ENCODE data around the gene STPG2. TPM values are rescaled to one million over a fixed set of nuclear protein-coding genes. Genes with fewer than 3 reads are reported as not detected.
A peak's percentile ranks its signal among the peaks of the same experiment; 100 is the strongest.

Gene STPG2
- total RNA-seq, 2 donors from 2014 or later, result 0.13 to 0.53 TPM

DNA sequence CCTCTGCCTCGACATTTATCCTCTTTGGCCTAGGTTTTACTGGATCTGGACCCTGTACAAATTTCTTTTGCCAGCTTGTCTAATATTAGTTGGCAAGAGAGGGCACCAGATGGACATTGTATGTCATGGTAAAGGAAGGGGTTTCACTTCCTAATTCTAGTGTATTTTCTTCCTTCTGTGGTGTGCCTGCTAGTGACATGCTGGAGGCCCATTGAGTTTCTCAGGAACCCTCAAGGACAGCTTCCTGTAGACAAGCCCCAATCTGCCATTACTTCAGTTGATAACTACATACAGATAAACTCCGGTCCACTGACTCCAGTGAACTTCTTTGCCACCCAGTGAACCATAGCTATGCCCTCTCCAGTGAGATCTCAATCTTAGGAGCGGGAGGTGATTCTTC lies 116.9 kb downstream of the STPG2 start:
- WGBS, 2 experiments (ENCODE audit: insufficient coverage in 1 of 2, insufficient read length in 1 of 2), result 90 to 100% methylated on average over 2 to 3 of the region's 3 CpGs
- DNase-seq, result no peak
- H3K4me1 ChIP-seq (ENCODE audit: control insufficient read depth, insufficient read depth, low read length), result no peaks in the 10 kb centered on the region
- Mint-ChIP-seq H3K4me3 (no peak overlapping the region), H3K36me3 (ENCODE audit: low read depth) (no peaks in the 10 kb centered on the region), H3K4me1 (no peaks in the 10 kb centered on the region), H3K27me3 (ENCODE audit: insufficient read depth) (no peaks in the 10 kb centered on the region), H3K9me3 (peaks cover 26% of the 10 kb centered on the region), H3K27ac (no peak overlapping the region)
- no peaks in the 10 kb centered on the region for H3K36me3 ChIP-seq (ENCODE audit: control insufficient read depth, insufficient read depth, low read length)
- H3K9me3 ChIP-seq (ENCODE audit: control insufficient read depth, low read length), result peaks cover 4% of the 10 kb centered on the region
- H3K9ac ChIP-seq (ENCODE audit: extremely low read depth, low read length, poor library complexity, severe bottlenecking), result no peak overlapping the region
- H3K27me3 ChIP-seq (ENCODE audit: control insufficient read depth, insufficient read depth, low read length, poor library complexity, severe bottlenecking), result no peaks in the 10 kb centered on the region
- H3K27ac ChIP-seq (ENCODE audit: low read depth, low read length), result no peak overlapping the region
- TF ChIP-seq CTCF (conservative IDR thresholded peaks at IDR 0.05), result no peak
- no peak overlapping the region for H3K4me3 ChIP-seq (ENCODE audit: low read length)

DNA sequence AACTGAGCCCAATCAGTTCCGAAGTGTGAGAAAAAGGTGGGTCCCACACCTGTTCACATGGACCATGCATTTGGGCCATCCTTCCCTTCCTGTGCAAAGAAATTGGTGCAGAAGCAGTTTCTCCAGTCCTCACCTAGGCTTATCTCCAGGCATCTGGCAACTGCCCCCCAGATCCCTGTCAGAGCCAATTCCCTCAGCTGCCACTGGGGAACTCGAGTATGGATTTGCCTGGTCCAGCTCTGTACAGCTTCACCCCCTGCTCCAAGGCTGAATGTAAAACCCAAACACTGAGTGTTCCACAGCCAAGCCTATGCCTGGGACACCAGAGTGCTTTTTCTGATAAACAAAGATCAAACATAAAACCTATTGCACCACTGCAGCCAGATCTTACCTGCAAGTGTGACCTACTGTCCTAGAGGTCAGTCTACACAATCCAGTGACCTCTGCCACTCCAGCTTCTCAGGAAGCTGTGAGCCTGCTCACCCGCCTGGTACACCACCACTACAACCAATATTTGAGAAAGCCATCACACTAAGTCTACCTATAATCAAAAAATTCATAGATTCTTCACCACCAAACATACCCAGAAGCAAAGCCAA lies 136.4 kb downstream of the STPG2 start:
- 83 to 84% methylated on average over 1 to 3 of the region's 3 CpGs for whole genome bisulfite sequencing, 2 experiments (ENCODE audit: insufficient coverage in 1 of 2, insufficient read length in 1 of 2)

DNA sequence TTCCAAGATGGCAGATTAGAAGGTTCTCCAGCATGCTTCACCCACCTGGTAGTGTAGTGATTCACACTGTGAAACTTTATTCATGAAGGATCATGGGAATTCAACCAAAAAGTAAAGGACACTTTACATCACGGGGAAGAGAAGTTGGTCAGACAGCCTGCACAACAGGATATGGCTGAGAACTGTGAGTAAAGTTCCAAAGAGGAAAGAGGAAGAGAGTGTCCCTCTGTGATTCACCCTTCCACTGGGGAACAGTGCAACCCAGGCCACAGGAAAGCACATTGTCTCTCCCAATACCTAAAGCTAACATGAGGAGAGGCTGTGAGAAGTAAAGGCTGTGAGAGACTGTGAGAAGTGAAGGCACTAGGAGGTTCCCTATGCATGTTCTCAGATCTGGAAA lies 137.2 kb downstream of the STPG2 start:
- H3K4me3 ChIP-seq (ENCODE audit: low read length), result no peak overlapping the region
- Mint-ChIP-seq H3K27me3 (ENCODE audit: insufficient read depth) (no peaks in the 10 kb centered on the region), H3K36me3 (ENCODE audit: low read depth) (no peaks in the 10 kb centered on the region), H3K4me1 (no peaks in the 10 kb centered on the region), H3K9me3 (peaks cover 2% of the 10 kb centered on the region), H3K27ac (no peak overlapping the region), H3K4me3 (no peak overlapping the region)
- 92 to 94% methylated on average over 1 of the region's 1 CpG for WGBS, 2 experiments (ENCODE audit: insufficient coverage in 1 of 2, insufficient read length in 1 of 2)
- no peaks in the 10 kb centered on the region for H3K36me3 ChIP-seq (ENCODE audit: control insufficient read depth, insufficient read depth, low read length)
- H3K27me3 ChIP-seq (ENCODE audit: control insufficient read depth, insufficient read depth, low read length, poor library complexity, severe bottlenecking), result no peaks in the 10 kb centered on the region
- no peaks in the 10 kb centered on the region for H3K9me3 ChIP-seq (ENCODE audit: control insufficient read depth, low read length)
- no peak for DNase-seq
- H3K27ac ChIP-seq (ENCODE audit: low read depth, low read length), result no peak overlapping the region
- TF ChIP-seq CTCF (conservative IDR thresholded peaks at IDR 0.05), result no peak
- H3K4me1 ChIP-seq (ENCODE audit: control insufficient read depth, insufficient read depth, low read length), result no peaks in the 10 kb centered on the region
- H3K9ac ChIP-seq (ENCODE audit: extremely low read depth, low read length, poor library complexity, severe bottlenecking), result no peak overlapping the region

More for the DNA sequence above, 136.4 kb downstream of the STPG2 start:
- H3K36me3 Mint-ChIP-seq (ENCODE audit: low read depth), result no peaks in the 10 kb centered on the region
- no peak overlapping the region for H3K27ac Mint-ChIP-seq
- Histone ChIP-seq H3K27ac (ENCODE audit: low read depth, low read length) (no peak overlapping the region), H3K9me3 (ENCODE audit: control insufficient read depth, low read length) (no peaks in the 10 kb centered on the region), H3K27me3 (ENCODE audit: control insufficient read depth, insufficient read depth, low read length, poor library complexity, severe bottlenecking) (no peaks in the 10 kb centered on the region), H3K4me1 (ENCODE audit: control insufficient read depth, insufficient read depth, low read length) (no peaks in the 10 kb centered on the region), H3K9ac (ENCODE audit: extremely low read depth, low read length, poor library complexity, severe bottlenecking) (no peak overlapping the region), H3K36me3 (ENCODE audit: control insufficient read depth, insufficient read depth, low read length) (no peaks in the 10 kb centered on the region), H3K4me3 (ENCODE audit: low read length) (no peak overlapping the region)
- DNase-seq, result no peak
- peaks cover 10% of the 10 kb centered on the region for H3K9me3 Mint-ChIP-seq
- H3K27me3 Mint-ChIP-seq (ENCODE audit: insufficient read depth), result no peaks in the 10 kb centered on the region
- H3K4me1 Mint-ChIP-seq, result no peaks in the 10 kb centered on the region
- peak; percentile 46 for TF ChIP-seq CTCF (conservative IDR thresholded peaks at IDR 0.05)
- H3K4me3 Mint-ChIP-seq, result no peak overlapping the region
